ENCODE data around the gene CA4. TPM values are rescaled to one million over a fixed set of nuclear protein-coding genes. Genes with fewer than 3 reads are reported as not detected.
"Not testable (repeated sequence)": the region's sequence is repeated elsewhere in the genome, so short reads cannot be mapped to it uniquely, and the experiment has no call there.

The CA4 gene
- total RNA-seq, 4 donors from 2014 or later: 2.1 to 8.3 (median 4.3) TPM

GRCh38 chr17:60171753-60172079 lies 21.9 kb downstream of the CA4 start:
- no peak for DNase-seq (ENCODE audit: extremely low spot score)
- Histone ChIP-seq H3K9me3 (no peaks in the 10 kb centered on the region), H3K27ac (replicated peaks in 1 of 4) (no peak overlapping the region), H3K36me3 (peaks cover 0 to 4% (median 2%) of the 10 kb centered on the region in 4 donors), H3K4me3 (no peak overlapping the region), H3K27me3 (peaks cover 0 to 6% (median 0%) of the 10 kb centered on the region in 4 donors), H3K4me1 (peaks cover 4 to 22% (median 15%) of the 10 kb centered on the region in 4 donors)
- intact Hi-C loops (cut with DNase I): no loop called here
- no peak for TF ChIP-seq POLR2AphosphoS5 (IDR thresholded peaks at IDR 0.05)
- no peak for TF ChIP-seq POLR2A (IDR thresholded peaks at IDR 0.05; ENCODE audit: low read depth)
- TF ChIP-seq EP300 (IDR thresholded peaks at IDR 0.05): no peak
- TF ChIP-seq CTCF (IDR thresholded peaks at IDR 0.05): no peak
- WGBS: 90% methylated on average over 6 of the region's 8 CpGs

DNA sequence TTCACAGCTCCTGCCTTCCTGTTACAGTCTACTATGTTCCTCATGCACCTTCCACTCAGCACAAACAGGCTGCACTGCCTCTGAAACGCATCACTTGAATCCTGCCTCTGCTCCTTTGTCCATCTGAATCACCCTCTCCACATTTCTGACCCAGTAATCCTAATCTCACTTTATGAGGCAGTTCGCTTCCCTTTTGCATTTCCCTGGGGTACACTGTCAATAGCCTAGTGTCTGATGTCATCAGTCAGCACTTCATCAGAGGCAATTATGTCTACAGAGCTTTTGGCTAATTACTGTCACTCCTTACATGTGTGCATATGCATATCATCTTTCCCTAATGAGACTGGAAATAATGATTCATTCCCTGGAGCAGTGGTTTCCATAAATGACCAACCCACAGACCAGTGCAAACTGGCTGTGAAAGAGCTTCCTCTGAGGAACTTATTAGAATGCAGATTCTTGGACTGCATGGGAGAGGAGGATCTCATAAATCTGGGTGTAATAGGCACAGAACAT lies 23.6 kb downstream of the CA4 start:
- no peaks in the 10 kb centered on the region for H3K9me3 ChIP-seq
- 69% methylated on average over 2 of the region's 2 CpGs for WGBS

DNA sequence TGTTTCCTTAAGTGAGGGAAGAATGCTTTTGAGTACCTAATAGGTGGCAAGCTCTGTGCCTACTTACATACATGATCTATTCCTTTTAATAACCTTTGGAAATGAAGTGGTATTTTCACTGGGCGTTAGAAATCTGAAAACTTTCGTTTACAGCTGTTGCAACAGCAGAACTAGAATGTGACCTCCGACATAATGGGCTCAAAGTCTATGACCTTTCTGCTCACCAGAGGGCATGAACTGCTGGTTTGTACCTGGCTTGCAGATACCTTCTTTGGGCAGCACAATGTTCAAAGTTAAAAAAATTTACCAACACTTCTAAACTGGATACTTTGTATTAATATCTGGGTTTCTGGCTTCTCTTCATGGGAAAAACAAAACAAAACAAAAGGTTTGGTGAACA lies 24.3 kb downstream of the CA4 start:
- intact Hi-C loops (cut with DNase I): no loop called here
- peaks cover 10 to 21% (median 13%) of the 10 kb centered on the region in 4 donors for H3K36me3 ChIP-seq
- no peaks in the 10 kb centered on the region for H3K27me3 ChIP-seq
- TF ChIP-seq EP300 (IDR thresholded peaks at IDR 0.05): no peak
- TF ChIP-seq CTCF (IDR thresholded peaks at IDR 0.05): no peak
- H3K4me3 ChIP-seq: no peak overlapping the region
- no peaks in the 10 kb centered on the region for H3K9me3 ChIP-seq
- H3K4me1 ChIP-seq: peaks cover 0 to 20% (median 11%) of the 10 kb centered on the region in 4 donors
- no peak overlapping the region for H3K27ac ChIP-seq (replicated peaks in 1 of 4)
- 82% methylated on average over 3 of the region's 3 CpGs for WGBS
- no peak for DNase-seq (ENCODE audit: extremely low spot score)

More for the DNA sequence above, 23.6 kb downstream of the CA4 start:
- intact Hi-C loops (cut with DNase I): no loop called here
- no peak overlapping the region for H3K4me3 ChIP-seq
- no peak for TF ChIP-seq POLR2A (IDR thresholded peaks at IDR 0.05; ENCODE audit: low read depth)
- TF ChIP-seq POLR2AphosphoS5 (IDR thresholded peaks at IDR 0.05): no peak
- TF ChIP-seq EP300 (IDR thresholded peaks at IDR 0.05): no peak
- no peak for TF ChIP-seq CTCF (IDR thresholded peaks at IDR 0.05)
- no peak for DNase-seq (ENCODE audit: extremely low spot score)
- H3K36me3 ChIP-seq: peaks cover 5 to 14% (median 8%) of the 10 kb centered on the region in 4 donors
- H3K27ac ChIP-seq (replicated peaks in 1 of 4): no peak overlapping the region
- H3K4me1 ChIP-seq: peaks cover 0 to 22% (median 12%) of the 10 kb centered on the region in 4 donors
- no peaks in the 10 kb centered on the region for H3K27me3 ChIP-seq

- intact Hi-C loops (cut with DNase I); DNase-seq (ENCODE audit: extremely low spot score); H3K27ac ChIP-seq (replicated peaks in 1 of 4); H3K27me3 ChIP-seq; H3K9me3 ChIP-seq; H3K4me3 ChIP-seq: not testable (repeated sequence)
- Histone ChIP-seq H3K36me3 (peaks cover 13 to 28% (median 20%) of the 10 kb centered on the region in 4 donors), H3K4me1 (peaks cover 0 to 13% (median 8%) of the 10 kb centered on the region in 4 donors)
- TF ChIP-seq CTCF (IDR thresholded peaks at IDR 0.05): peak in 2 of 3 experiments; percentile 13 to 35
- 97% methylated on average over 6 of the region's 6 CpGs for WGBS
Measured at GRCh38 chr17:60174767-60175166, 25.0 kb downstream of the CA4 start.

DNA sequence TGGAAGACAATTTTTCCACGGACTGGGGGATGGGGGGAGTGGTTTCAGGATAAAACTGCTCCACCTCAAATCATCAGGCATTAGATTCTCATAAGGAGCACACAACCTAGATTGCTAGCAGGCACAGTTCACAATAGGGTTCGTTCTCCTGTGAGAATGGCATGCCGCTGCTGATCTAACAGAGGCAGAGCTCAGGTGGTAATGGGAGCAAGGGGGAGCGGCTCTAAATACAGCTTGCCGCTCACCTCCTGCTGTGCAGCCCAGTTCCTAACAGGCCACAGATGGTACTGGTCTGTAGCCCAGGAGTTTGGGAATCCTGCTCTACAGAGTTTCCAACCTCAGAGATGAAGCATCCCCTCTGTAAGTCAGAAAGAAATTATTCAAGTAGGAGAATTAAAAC lies 27.0 kb downstream of the CA4 start:
- 90% methylated on average over 5 of the region's 5 CpGs for WGBS
- H3K4me1 ChIP-seq; H3K27ac ChIP-seq (replicated peaks in 1 of 4); intact Hi-C loops (cut with DNase I); DNase-seq (ENCODE audit: extremely low spot score); H3K4me3 ChIP-seq; H3K9me3 ChIP-seq; H3K27me3 ChIP-seq: not testable (repeated sequence)
- H3K36me3 ChIP-seq: peaks cover 29 to 48% (median 39%) of the 10 kb centered on the region in 4 donors

DNA sequence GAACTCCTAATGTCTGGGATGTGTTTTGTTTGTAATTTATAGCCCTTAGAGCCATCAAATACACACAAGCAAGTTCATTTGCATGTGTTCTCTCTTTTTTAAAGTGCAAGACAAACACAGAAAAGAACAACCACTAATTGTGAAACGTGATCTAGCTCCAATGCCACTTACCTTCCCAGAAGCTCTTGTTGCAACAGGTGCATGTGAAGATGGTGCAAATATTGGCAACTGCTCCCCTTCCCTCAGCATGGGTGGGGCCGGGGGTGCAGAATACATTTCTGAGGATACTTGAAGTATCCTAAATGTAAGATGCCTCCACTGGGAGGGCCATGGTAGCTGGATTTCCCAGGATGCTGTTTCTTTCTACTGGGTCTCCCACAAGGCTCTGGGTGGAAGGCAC lies 28.4 kb downstream of the CA4 start:
- intact Hi-C loops (cut with DNase I); H3K4me1 ChIP-seq; H3K4me3 ChIP-seq; H3K9me3 ChIP-seq; DNase-seq (ENCODE audit: extremely low spot score); H3K27me3 ChIP-seq; H3K27ac ChIP-seq (replicated peaks in 1 of 4): not testable (repeated sequence)
- H3K36me3 ChIP-seq: peaks cover 36 to 62% (median 53%) of the 10 kb centered on the region in 4 donors
- WGBS: 85% methylated on average over 2 of the region's 2 CpGs

DNA sequence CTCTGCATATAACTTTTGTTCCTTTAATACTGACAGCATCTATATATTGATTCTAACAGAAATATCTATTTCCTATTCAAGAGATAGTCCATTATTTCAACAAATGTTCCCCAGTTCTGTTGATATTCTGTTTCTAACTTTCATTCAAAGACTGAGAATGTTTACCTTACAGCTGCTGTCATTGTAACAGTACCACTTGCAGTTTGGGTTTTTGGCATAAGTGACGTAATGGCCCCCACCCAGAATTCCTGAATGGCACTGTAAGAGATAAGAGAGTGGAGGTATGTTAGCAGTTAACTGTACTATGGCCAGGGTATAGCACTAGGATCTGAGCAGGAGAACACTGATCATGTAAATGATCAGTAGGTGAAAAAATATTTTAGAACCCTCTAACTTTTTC lies 30.6 kb downstream of the CA4 start:
- peaks cover 52 to 84% (median 74%) of the 10 kb centered on the region in 4 donors for H3K36me3 ChIP-seq
- H3K4me1 ChIP-seq; DNase-seq (ENCODE audit: extremely low spot score); H3K27me3 ChIP-seq; H3K4me3 ChIP-seq; intact Hi-C loops (cut with DNase I); H3K27ac ChIP-seq (replicated peaks in 1 of 4); H3K9me3 ChIP-seq: not testable (repeated sequence)
- 95% methylated on average over 1 of the region's 1 CpG for WGBS

DNA sequence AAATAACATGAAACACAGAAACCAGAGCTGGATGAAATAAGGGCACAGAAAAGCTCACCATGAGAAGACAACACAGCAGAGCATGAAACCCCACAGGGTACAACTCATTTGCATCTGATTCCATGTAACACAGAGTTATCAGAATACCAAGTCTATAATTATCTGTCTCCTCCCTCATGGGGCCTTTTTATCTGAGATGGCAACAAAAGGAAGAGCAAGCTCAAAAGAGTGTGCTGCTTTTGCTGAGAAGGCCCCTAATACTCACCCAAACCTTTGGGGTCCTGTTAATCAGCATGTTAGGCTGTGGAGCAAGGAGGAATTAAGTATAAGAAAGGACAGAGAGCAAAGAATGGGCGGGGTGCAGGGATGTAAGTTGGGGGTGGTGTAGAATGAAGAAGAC lies 36.6 kb downstream of the CA4 start:
- 97% methylated on average over 1 of the region's 1 CpG for WGBS
- H3K27ac ChIP-seq (replicated peaks in 1 of 4): not testable (repeated sequence)

More for the DNA sequence above, 36.6 kb downstream of the CA4 start:
- intact Hi-C loops (cut with DNase I); H3K9me3 ChIP-seq; H3K27me3 ChIP-seq; DNase-seq (ENCODE audit: extremely low spot score); H3K4me3 ChIP-seq; H3K4me1 ChIP-seq: not testable (repeated sequence)
- peaks cover 51 to 100% (median 78%) of the 10 kb centered on the region in 4 donors for H3K36me3 ChIP-seq

Measured in esophagus muscularis mucosa (tissue), 4 donors.